ENCODE results near the gene PPP1R12C.

GRCh38 chr19:55106591-55106990, 10.8 kb downstream of the PPP1R12C start:
- no peak for TF ChIP-seq CTCF (conservative IDR thresholded peaks at IDR 0.05)
- no peak for TF ChIP-seq ZFX (IDR thresholded peaks at IDR 0.05)
